Measurements from ENCODE around the gene COPS7A.

GRCh38 chr12:6696690-6697583, 26.9 kb upstream of the COPS7A start:
- TF ChIP-seq, protein P1, sequence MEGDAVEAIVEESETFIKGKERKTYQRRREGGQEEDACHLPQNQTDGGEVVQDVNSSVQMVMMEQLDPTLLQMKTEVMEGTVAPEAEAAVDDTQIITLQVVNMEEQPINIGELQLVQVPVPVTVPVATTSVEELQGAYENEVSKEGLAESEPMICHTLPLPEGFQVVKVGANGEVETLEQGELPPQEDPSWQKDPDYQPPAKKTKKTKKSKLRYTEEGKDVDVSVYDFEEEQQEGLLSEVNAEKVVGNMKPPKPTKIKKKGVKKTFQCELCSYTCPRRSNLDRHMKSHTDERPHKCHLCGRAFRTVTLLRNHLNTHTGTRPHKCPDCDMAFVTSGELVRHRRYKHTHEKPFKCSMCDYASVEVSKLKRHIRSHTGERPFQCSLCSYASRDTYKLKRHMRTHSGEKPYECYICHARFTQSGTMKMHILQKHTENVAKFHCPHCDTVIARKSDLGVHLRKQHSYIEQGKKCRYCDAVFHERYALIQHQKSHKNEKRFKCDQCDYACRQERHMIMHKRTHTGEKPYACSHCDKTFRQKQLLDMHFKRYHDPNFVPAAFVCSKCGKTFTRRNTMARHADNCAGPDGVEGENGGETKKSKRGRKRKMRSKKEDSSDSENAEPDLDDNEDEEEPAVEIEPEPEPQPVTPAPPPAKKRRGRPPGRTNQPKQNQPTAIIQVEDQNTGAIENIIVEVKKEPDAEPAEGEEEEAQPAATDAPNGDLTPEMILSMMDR (IDR thresholded peaks at IDR 0.05): no peak
- TF ChIP-seq POLR2AphosphoS5 (IDR thresholded peaks at IDR 0.05; ENCODE audit: insufficient read depth in 1 of 2, low read depth in 1 of 2) (no peak), POLR2A (IDR thresholded peaks at IDR 0.05) (no peak)
